GM18873 (cell line): ENCODE data around the gene NDNF.

Experiments
- ATAC-seq: cut with Tn5 transposase; IDR thresholded peaks from one replicate; pipeline ENCODE4 v1.9.1; 2021; ENCODE audit warnings: mild to moderate bottlenecking, moderate library complexity, moderate number of reproducible peaks; ENCODE audit not compliant: unreplicated experiment, low FRiP score

The NDNF gene

GRCh38 chr4:121072224-121073003 is at the start of gene NDNF:
Gene NDNF, minus strand, starts transcription at chr4:121072535. Its CDS starts 26,698 bp downstream, at chr4:121045837.
- no peak for ATAC-seq

GRCh38 chr4:121119715-121120114 is 47.4 kb upstream of the NDNF start:
- ATAC-seq: no peak

- no peak for ATAC-seq
Observed at GRCh38 chr4:121118344-121118743, 46.0 kb upstream of the NDNF start.

DNA sequence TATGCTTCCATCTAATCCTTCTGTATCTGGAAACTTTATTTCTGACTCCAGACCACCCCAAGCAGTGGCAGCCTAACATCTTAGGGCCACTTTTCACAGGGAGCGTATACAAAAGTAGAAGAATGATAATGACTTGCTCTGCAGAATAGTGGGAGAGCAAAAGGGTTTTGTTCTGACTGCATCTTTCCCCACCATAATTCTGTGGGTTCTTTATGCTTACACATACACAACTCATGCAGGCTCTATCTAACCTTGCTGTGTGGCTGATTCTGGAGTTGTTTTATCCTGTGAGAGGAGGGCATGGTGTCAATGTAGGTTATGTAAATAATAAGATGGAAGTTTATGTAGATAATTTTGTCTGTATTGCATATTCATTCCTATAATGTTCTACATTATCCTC is 42.4 kb upstream of the NDNF start:
- ATAC-seq: no peak

- ATAC-seq: no peak
Observed at GRCh38 chr4:121112530-121112929, 40.2 kb upstream of the NDNF start.

- ATAC-seq: no peak
Observed at GRCh38 chr4:121108557-121108956, 36.2 kb upstream of the NDNF start.

DNA sequence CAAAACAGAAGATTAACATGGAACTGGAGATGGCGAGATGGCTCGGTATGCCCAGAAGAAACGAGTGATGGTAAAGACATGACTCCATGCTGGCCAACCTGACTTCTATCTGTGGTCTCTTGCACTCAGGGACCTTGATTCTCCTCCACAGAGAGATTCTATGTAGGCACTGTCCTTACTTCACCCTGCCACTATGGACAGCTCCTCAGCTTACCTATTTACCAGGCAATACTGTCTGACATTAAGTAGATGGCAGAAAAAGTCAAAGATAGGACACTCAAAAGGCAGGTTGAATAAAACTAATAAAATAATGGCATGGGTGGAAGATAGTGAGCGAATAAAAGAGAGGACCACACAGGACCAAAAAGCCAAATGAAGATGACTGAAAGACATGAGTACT is 35.2 kb upstream of the NDNF start:
- ATAC-seq: no peak

GRCh38 chr4:121100093-121100775 is 27.9 kb upstream of the NDNF start:
- no peak for ATAC-seq

- no peak for ATAC-seq
Observed at GRCh38 chr4:121098266-121098665, 25.9 kb upstream of the NDNF start.

- no peak for ATAC-seq
Observed at GRCh38 chr4:121096629-121097028, 24.3 kb upstream of the NDNF start.

DNA sequence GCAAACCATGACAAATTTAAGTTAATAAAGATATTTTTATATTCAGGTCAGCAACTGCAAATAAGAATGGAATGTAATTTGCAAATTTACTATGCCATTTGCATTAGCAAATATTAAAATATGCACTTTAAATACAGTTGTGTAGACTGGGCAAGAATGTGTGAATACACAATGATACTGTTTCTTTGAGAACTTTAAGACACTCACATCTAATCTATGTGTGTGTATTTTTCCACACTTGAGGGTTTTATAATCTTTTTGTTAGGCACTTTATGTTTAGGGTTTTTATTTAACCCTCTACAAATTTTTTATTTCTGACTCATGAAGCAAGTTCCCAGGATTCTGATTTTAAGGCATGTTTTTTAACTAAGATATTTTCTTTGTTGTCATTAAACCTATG is 23.9 kb upstream of the NDNF start:
- no peak for ATAC-seq

DNA sequence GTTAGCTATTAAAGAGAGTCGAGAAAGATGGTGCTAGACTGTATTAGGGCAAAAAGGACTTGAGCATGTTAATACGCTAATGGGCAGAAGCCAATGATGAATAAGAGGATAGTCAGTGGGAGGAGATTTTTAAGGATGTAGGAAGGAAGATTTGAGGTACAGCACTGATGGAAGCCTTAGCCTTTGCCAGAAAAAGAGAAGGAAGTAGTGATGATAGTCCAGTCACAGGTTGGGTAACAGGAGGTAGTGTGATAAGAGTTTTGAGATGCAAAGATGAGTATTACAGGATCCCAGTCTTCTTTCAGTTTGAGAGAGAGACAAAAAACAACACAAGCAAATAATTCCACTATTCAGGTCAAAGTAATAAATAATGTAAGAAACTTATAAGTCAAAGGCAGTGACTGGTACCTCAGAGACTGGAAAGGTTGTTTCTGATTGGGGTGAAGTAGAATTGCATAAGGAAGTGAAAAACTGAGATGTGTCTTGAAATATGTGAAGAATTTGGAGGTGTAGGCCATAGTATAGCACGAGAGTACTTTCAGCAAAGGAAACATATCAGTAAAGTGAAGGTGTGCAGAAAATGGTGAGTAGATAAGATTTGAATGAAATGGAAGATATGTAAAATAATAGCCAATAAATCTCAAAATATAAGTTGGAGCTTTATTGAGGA is 22.1 kb upstream of the NDNF start:
- ATAC-seq: no peak

GRCh38 chr4:121093261-121093660 is 20.9 kb upstream of the NDNF start:
- ATAC-seq: no peak

GRCh38 chr4:121091941-121092340 is 19.6 kb upstream of the NDNF start:
- no peak for ATAC-seq

DNA sequence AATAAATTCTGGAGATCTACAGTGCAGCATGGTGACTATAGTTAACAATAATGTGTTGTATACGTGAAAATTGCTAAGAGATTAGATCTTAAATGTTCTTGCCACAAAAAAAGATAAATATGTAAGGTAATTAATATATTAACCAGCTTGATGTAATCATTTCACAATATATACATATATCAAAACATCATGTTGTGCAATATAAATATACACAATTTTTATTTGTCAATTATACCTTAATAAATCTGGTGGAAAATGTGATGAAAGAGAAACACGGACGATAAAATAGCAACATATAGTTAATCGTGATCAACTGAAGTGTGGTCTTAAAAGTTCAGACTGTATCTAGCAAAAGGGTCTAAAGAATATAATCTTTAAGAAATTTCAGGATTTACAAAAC is 16.5 kb upstream of the NDNF start:
- no peak for ATAC-seq

DNA sequence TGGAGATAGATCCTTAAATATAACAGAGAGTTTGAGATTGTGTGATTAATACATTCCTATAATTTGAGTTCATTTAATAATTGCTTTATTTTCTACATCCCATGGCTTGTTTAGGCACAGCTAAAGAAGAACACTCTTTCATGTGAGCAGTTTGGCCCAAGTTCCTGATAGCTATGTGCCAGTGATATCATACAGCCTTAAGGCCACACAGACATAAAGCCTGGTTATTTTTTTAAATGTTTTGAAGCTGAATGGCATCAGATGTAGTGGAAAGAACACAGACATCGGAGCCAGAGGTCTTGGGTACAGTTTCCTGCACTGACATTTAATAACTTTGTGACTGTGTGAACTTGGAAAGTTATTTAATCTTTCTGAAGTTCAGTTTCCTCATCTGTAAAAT is 7.0 kb upstream of the NDNF start:
- ATAC-seq: no peak

DNA sequence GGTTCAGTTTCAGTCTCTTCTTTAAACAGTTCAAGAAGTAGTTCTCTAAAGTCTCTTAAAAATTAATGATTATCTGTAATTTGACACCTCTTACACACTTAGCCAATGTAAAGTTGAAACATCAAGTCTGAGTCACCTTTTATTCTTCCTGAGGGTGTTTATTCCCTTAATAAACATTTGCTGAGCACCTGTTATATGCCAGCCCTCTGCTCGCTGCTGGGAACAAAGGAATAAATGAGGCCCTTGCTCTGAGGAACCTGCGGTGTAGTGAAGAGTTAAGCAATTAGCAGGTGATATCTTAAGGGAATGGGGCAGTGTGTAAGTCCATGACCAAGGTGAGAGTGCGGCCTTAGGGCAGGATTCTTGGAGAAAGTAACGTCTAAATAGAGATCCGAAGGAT is 5.2 kb upstream of the NDNF start:
- ATAC-seq: no peak

DNA sequence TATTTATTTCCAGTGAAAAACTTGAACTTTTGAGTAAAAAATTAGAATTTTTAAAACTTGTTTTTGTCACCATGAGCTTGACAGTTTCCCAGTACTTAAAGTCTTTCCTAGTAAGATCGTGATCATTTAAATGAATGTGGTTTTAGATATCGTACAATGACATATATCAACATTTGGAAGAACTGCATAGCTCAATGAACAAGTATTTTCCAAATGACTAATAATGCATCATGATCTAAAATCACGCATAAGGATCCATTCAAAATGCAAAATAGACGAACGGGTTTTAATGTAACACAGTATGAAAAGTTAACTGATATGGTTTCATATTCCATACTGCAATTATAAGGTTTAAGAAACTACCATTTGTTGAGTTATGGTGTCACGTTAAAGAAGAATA is 4.1 kb upstream of the NDNF start:
- no peak for ATAC-seq

GRCh38 chr4:121073672-121074381 is 1.5 kb upstream of the NDNF start:
- no peak for ATAC-seq

- ATAC-seq: no peak
Observed at GRCh38 chr4:121073004-121073435, 685 bp upstream of the NDNF start.
